HL-60/S4 treated with retinoic acid at 250 ng/mL for 4 days and 3 days (cell line): ENCODE data around the gene MPZL2.

ENCODE experiments used
- in situ Hi-C: fragments of 300-500 bp; cut with MboI; formaldehyde crosslinking; loops from 2 replicates; pipeline ENCODE4 v1.7.0; 2022; ENCODE audit warnings: low sequenced_read_pairs

Gene MPZL2

DNA sequence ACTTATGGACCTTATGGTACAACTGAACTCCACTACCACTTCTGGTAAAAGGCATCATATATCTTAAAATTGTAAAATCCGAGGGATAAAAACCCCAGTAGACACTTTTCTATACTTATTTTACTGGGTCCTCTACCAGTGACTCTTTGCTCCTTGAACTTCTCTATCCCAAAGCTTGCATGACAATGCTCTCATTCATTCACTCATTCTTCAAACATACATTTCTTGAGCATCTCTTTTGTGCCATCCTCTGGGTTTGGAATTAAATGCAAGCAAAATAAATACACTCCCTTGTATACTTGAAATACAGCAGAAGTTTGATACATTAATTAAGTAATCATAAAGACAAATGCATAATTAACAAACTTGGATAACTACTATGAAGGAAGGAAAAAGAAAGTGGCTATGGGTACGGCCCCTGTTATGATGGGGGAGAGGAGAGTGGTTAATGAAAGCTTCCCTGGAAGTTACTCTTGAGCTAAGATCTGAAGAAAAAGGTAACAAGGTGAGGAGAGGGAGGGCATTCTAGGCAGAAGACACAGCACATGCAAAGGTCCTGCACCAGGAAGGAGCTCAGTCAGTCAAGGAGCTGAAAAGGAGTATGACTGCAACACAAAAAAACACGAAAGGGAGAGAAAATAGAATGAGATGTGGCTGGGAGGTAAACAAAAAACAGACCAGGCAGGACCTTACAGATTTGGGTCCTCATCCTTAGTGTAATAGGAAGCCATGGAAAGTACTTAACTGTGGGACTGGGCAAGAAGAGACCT is 19.9 kb downstream of the MPZL2 start:
- in situ Hi-C loops = no loop called here

DNA sequence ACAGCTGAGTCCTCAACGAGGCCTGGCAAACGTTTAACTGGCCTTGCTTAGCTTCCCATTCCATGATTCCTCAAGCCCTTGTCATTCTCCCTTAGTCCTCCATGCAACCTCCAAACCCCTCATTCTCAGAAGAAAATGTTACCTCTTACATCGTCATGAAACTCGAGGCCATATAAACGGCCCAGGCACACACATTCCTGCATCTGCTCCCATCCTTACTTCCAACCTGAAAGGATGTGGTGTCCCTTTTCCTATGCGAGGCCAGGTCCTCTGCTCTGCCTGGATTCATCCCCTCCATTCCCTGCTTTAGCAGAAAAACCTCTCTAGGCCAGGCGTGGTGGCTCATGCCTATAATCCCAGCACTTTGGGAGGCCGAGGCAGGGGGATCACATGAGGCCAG is 20.9 kb downstream of the MPZL2 start:
- in situ Hi-C loops = no loop called here

DNA sequence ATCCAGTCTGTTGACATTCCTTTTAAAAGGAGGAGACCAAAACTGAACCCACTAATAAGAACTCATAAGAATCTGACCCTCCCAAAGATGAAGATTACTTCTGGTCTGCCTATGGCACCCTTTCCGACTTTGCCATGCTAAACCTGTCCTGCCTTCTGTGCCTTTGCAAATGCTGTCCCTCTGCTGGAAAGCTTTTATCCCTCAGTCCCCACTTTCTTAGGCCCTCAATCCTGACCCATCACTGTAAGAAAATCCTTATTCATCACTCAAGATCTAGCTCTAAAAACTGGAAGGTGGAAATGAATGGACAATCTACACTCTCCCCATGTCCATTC is 22.4 kb downstream of the MPZL2 start:
- in situ Hi-C loops = no loop called here

DNA sequence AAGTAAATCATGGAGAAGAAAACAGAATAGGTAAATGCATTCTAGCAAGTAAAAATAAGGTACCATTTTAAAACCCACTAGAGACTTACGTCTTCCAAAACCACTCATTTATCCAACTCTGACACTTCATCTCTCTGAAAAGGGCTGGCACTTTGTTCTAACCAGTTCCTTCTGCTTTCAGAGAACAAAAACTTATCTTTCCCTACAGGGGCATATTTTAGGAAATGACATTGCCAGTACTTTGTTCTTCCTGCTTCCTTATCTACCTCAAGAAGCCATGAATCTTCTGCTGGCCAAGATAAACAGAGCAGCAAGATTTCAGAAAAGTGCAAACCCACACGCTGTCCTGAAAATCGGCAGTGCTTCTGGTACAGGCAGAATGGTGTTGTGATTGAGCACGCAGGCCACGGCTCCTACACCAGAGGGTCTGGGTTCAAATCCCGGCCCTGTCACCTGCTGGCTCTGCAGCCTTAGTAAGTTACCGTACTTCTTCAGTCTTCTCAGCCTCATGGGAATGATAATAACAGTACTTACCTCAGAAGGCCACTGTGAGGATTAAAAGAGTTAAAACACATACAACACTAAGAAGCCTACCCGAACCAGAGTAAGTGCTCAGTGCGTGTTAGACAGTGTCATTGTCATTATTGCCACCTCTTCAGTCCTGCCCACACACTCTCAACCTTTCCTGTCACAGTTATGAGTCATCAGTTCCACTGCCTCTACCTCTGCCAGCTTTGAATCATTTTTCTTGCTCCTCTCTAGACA is 22.9 kb downstream of the MPZL2 start:
- in situ Hi-C loops = no loop called here

DNA sequence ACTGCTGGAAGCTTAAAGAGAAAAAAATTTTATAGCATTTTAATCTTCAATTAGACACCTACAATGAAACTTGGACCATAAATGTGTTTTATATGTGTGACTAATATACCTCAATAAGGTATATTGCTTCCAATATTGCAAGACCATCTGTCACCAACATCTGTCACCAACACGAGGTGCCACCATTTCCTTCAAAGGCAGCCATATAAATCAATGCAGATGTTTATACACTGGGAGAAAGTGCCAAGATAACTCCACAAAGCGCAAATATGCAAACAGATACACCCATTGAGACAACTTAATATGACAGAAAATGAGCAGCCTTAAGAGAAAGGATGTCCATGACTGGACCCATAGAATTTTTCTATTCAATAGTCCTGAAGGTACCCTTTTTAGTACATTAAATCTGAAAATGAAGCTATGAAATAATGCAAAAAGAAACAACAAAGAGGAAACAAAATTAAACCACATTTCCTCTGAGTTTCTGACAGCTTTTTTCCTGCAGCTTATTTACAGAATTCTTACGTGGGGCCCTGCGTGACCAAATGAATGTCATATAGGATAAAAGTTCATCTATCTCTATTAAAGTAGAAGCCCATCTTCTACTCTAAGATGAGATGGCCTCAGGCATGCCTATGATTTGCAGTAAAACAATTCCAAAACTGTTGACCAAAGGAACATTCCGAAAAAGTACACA is 24.4 kb downstream of the MPZL2 start:
- in situ Hi-C loops = no loop called here

DNA sequence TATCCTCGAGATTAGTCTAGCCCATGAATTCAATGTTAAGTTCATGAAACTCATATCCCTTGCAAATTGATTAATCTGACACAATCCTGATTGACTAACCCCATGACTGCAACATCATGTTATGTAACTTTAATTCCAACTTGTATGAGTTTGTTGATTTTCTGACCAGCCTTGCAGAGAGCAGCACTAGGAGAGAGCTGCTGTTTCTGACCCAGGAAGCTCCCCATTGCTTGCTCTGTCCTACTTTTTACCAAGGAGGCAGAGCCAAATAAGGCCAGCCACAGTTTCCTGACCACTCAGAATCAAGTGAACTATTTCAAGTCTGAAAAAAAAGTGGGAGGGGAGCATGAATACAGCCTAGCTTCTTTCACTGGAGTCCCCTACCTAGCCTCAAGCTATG is 25.2 kb downstream of the MPZL2 start:
- in situ Hi-C loops = no loop called here

DNA sequence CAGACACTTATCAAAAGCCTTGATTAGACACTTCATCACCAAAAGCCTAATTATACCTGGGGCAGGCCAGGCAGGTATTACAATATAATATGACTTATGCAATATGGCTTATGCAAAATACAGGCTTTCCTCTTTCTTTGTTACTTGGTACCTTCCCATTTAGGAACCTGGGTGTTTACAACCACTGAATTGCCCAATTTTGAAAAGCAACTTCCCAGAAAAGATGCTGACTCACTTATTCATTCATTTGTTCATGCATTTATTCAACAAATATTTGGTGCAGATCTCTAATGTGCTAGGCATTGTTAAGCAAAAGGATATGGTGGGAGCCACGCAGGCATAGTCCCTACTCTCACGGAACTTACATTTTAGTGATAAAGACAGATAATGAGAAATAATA is 25.7 kb downstream of the MPZL2 start:
- in situ Hi-C loops = no loop called here

DNA sequence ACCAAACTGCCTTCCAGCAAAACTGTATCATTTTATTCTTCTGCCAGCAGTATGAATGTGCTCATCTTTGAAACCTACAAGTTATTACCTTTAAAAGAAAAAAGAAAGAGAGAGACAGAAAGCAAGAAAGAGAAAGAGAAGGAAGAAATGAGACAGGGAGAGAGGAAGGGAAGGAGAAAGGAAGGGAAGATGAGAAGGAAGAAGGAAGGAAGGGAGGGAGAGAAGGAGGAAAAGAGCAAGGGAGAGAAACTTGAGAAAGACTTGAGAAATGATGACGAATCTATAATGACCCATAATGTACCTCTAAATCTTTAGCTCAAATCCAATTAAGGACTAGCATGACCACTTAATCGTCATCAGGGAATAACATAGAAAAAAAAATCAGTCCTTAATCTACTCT is 27.9 kb downstream of the MPZL2 start:
- in situ Hi-C loops = no loop called here

DNA sequence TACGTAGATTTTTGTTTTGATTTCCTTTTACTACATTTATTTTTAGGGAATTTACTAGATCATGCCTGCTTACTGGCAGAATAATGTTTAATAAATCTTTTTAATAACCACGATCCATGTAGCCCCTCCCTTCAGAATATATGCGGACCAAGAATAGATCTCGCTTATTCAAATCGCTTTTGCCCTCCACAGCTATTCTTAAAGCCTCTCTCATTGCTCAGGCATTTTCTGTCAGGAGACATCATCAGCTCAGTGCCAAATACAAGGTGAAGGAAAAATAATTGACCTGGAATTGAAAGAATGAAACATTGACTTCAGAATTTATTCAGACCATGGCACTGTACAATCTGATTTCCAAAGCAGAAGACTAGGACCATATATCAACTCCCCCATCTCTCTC is 29.3 kb downstream of the MPZL2 start:
- in situ Hi-C loops = no loop called here

DNA sequence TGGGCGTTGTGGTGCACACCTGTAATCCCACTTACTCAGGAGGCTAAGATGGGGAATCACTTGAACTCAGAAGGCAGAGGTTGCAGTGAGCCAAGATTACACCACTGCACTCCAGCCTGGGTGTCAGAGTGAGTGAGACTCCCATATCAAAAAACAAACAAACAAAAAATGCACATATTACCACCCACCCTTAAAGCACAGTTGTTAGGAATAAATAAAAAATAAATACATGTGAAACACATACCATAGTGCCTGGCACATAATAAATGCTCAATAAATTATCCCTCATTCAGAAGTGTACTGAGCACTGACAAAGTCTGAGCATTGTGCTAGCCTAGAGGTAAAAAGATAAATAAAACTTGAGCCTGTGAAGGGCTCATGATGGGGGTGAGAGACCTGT is 30.2 kb downstream of the MPZL2 start:
- in situ Hi-C loops = no loop called here

DNA sequence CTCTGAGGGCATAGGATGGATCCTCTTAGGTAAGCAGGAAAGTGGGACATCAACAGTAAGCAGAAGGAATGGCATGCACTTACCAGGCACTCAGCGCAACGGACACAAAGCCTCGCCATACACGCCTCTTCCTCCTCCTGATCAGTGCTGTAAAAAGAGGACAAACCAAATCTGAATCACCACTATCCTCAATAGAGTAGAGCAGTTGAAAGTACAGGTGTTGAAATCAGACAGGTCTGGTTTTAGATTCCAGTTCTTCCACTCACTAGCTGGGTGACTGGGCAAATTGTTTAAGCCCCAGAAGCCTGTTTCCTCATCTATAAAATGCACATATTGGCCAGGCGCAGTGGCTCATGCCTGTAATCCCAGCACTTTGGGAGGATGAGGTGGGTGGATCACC is 30.7 kb downstream of the MPZL2 start:
- in situ Hi-C loops = no loop called here

DNA sequence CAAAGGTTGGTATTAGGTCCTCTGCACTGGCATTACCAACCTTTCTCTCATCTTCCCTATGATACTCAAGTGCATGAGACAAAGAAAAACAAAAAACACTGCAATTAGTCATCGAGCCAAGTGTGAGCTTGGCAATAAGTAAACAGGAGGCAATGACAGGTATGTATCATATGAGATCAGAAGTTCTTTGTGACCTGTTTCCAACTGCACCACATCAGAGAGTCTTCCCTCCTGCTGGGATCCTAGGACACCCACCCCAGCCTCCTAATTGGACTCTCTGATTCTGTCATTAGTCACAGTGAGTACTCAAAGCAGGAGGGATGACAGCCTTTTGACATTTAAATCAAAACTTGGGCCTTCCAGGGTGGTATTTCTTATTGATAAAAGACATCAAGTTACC is 31.4 kb downstream of the MPZL2 start:
- in situ Hi-C loops = no loop called here

DNA sequence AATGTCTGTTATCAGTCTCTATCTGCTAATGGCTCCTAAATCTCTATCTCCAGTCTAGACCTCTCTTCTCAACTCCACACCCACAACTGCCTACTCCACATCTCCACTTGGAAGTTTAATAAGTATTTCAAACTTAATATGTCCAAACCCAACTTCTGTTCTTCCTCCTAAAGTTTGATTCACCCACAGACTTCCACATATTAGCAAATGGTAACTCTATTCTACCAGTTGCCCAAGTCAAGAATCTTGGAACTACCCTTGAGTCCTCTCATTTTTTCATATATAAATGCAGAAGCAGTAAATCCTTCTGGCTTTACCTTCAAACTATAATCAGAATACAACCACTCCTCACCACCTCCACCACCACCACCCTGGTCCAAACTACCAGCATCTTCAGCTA is 32.6 kb downstream of the MPZL2 start:
- in situ Hi-C loops = no loop called here

DNA sequence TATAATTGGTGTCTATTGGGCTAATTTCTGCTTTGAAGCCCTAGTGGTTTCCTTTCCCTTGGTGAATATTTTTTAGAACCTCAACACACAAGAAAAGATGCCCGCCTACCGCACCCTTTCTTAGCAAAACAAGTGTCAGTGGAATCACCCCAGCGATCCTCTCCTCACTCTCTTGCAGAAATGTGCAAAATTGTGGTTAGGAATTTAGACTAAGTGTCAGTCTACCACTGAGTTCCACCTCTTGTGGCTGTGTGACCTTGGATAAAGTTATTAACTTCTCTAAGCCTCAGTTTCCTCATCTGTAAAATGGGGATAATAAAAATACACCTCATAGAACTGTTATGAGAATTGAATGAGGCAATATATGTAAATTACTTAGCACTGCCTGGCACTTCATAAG is 34.0 kb downstream of the MPZL2 start:
- in situ Hi-C loops = no loop called here

DNA sequence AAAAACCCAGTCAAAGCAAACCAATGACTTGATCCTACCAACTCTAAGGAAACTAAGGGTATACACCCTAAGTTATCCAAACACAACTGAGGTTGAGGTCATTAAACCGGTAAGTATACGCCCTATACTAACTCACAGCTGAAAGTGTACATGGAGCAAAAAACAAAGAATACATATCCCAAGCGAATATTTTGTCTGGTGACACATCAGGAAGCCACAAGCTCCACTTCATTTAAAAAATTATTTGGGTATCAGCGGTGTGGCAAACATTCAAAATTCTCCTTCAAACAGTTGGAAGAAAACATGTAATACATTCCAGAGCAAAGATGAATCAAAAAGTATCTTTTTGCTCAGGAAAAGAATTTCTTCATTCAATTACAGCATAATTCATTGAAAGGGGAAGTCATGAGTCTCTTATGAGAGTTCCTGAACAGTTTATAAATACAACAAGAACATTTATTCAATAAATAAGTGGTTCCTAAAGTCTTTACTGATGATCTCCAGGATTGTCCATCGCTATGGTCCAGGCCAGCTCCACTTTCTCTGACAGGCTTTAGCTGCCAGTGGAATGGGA is 34.7 kb downstream of the MPZL2 start:
- in situ Hi-C loops = no loop called here

DNA sequence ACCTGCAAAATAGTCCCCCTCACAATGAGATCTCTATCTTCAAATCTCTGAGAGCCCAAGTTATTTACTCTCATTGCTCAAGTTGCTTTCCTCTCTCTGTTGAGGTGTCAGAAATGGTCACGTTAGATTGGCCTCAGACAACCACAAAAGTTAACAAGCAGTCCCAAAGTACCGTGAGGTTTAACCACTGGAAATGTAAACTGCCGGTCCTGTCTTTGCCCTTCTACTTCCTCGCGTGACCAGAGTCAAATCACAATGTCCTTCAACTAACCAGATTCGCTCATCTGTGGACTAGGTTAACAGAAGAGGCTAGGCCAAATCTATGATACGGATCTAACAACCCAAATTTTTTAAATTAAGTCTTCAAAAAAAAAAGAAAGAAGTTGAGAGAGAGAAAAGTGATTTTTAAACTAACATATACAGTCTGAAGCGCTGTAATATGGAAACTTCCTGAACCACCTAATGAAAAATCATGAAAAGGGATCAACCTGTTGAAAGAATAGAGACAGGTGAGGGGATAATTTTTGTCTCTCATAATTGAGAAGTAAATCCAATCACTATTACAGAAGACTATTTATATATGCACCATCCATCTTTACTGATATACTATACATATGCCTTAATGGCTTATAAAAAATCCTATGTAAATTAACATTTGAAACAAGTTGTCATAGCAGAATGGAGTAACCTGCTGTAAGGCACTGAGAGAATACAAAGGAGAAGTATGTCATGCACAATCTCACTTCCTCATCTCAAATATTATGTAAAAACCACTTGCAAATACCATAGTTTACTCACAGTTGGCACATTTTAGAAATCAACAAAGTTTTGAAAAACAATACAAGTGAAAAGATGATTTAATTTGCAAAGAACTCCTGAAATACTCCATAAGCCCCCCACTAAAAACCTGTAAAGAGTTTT is 36.0 kb downstream of the MPZL2 start:
- in situ Hi-C loops = no loop called here

DNA sequence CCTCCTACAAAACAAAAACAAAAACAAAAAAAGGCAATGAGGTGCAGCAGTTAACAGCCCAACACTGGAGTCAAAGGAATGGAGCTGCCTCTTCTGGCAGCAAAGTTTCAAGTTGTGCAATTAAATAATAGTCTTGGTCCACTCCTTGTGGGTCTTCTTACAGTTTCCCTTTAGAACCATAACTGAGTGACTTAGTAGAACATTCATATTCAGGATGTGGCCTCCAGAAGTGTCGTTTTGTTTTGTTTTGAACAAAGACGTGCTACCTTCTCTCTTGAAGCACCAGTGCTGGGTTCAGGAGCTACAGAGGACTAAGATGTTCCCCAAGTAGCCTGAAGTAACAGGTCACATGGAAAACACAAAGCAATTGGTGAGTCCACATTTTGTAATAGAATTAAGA is 37.3 kb downstream of the MPZL2 start:
- in situ Hi-C loops = no loop called here

DNA sequence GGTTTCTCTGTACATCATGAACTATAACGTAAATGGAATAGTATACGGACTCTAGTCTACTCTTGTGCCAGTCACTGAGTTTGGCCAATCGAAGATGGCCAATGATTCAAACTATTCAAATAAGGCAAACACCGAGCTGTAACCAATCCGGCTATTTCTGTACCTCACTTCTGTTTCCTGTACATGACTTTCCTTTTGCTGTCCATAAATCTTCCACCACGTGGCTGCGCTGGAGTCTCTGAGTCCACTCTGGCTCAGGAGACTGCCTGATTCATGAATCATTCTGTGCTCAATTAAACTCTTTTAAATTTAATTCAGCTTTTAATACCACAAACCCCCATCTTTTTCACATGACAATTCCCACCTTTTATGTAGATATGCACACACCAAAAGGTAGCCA is 37.8 kb downstream of the MPZL2 start:
- in situ Hi-C loops = no loop called here

DNA sequence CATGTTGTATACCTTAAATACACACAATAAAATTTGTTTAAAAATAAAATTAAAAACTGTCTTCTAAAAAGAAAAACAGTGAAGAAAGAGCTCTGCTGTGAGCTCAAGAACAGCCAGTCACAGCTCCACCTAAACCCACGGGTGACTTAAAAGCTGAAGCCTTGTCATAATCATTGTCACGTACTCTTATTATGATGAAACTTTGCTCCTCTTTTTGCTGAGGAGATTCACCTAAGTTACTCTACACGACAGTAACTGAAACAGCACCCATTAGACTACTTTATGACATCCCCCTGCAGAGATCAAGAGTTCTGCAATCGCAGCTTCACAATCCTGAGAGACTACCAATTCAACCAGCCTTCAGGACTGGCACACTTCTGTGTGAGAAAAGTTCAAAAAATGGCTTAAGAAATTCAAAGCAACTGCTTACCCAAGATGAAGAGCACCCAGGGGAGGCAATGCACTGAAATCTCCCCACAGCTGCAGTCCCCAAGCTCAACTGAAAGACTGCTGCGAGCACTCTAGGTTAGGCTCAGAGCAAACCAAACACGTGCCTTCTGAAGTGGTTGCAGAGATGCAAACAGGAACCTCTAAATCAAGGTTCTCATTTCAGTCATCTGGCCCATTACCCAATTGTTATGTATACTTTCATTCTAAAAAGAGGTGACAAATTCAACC is 39.4 kb downstream of the MPZL2 start, which contains the start of gene JAML:
TSS of gene JAML (minus strand) at position 501 of the 678 bp plus-strand sequence. CDS start 10,145 bp downstream, outside the sequence.
- in situ Hi-C loops = no loop called here

DNA sequence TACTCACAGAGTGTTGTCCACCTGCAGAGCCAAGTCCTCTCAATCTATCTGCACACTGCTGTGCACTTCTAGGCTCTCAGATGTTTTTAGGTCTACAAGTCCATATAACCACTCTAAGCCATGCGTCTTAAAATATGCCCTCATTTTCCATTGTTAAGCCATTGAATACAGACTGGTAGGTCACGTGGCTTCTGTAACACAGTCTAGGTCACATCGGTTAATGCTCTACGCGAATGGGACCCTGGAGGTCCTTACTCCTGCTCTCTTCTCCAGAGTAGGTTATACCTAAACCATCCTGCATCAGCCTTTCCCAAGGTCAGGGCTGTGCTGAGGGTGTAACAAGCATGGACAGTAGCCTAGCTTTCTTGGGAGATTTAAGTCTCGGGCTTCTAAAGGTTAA is 40.1 kb downstream of the MPZL2 start:
- in situ Hi-C loops = no loop called here
